HFF-Myc (cell line): Measurements from ENCODE around the gene DDI2.
A peak's percentile ranks its signal among the peaks of the same experiment; 100 is the strongest.

Experiments
- DNase-seq: peaks from one replicate; pipeline ENCODE4 v3.0.0-alpha.2; 2011; ENCODE audit warnings: low read depth; ENCODE audit errors: extremely low read depth
- H3K4me3 ChIP-seq: replicated peaks from 2 replicates; pipeline ENCODE4 v1.5.1; 2011; ENCODE audit warnings: low read depth, mild to moderate bottlenecking, control low read depth, low read length
- CTCF ChIP-seq: IDR thresholded peaks from 2 replicates; pipeline ENCODE4 v1.5.1; 2012; ENCODE audit warnings: mild to moderate bottlenecking, low read depth, low read length, control low read depth; ENCODE audit errors: missing control alignments

DDI2 gene

GRCh38 chr1:15575549-15576150 lies 41.6 kb upstream of the DDI2 start:
- DNase-seq = no peak
- no peak for TF ChIP-seq CTCF
- no peak overlapping the region for H3K4me3 ChIP-seq

GRCh38 chr1:15577691-15578090 lies 39.6 kb upstream of the DDI2 start:
- no peak for TF ChIP-seq CTCF
- no peak overlapping the region for H3K4me3 ChIP-seq
- DNase-seq = no peak

GRCh38 chr1:15578921-15579682 lies 38.2 kb upstream of the DDI2 start:
- TF ChIP-seq CTCF = no peak
- no peak for DNase-seq
- no peak overlapping the region for H3K4me3 ChIP-seq

GRCh38 chr1:15579683-15580047 lies 37.6 kb upstream of the DDI2 start:
- TF ChIP-seq CTCF = no peak
- no peak overlapping the region for H3K4me3 ChIP-seq
- DNase-seq = no peak

- no peak overlapping the region for H3K4me3 ChIP-seq
- TF ChIP-seq CTCF = no peak
- DNase-seq = no peak
These were observed 34.1 kb upstream of the DDI2 start for GRCh38 chr1:15583016-15583706.

GRCh38 chr1:15584489-15585363 lies 32.5 kb upstream of the DDI2 start, which contains the start of gene AGMAT:
Gene AGMAT (minus strand): TSS chr1:15585051. CDS start chr1:15584967, 84 bp downstream.
- peak within 1 kb of the TSS; percentile 41 for H3K4me3 ChIP-seq
- no peak for DNase-seq
- peak; percentile 38 for TF ChIP-seq CTCF
